H1 (cell line): ENCODE measurements around the gene C22orf39. TPM values are rescaled to one million over a fixed set of nuclear protein-coding genes. Genes with fewer than 3 reads are reported as not detected.

Experiments
- CTCF ChIA-PET: fragments of 300-600 bp; sonication (Branson Sonifier 250); formaldehyde crosslinking; loops from one replicate; lab custom pipeline; 2021; ENCODE audit not compliant: partially characterized antibody; lab: Charles Lee
- POLR2A ChIA-PET: fragments of 300-600 bp; sonication (Branson Sonifier 250); formaldehyde crosslinking; loops from one replicate; lab custom pipeline; 2021; ENCODE audit warnings: inconsistent platforms; ENCODE audit not compliant: partially characterized antibody; lab: Charles Lee
- DNase-seq, 2 experiments: peaks; one replicate each; pipeline versions ENCODE4 v3.0.0 to v3.0.0-alpha.2; 2010 to 2022; ENCODE audit warnings: low spot score in 2 of 2, low read depth in 1 of 2, mixed read lengths in 1 of 2
- FAIRE-seq: peaks from 2 replicates; lab custom pipeline; 2011; peaks lifted over from hg19 to GRCh38; lab: Jason Lieb, UNC
- H2AFZ ChIP-seq: 2 replicates; pipeline ENCODE4 v1.8.1; 2012; ENCODE audit warnings: low read length, inconsistent platforms
- H2AK5ac ChIP-seq: 2 replicates; pipeline ENCODE4 v1.6.1; 2013; ENCODE audit warnings: low read depth, low read length
- H2BK120ac ChIP-seq: replicated peaks from 2 replicates; pipeline ENCODE3; 2013; ENCODE audit warnings: low read depth, low read length, inconsistent platforms
- H2BK12ac ChIP-seq: 2 replicates; pipeline ENCODE4 v1.6.1; 2013; ENCODE audit warnings: low read depth, low read length
- H2BK15ac ChIP-seq: 2 replicates; pipeline ENCODE4 v1.6.1; 2013; ENCODE audit warnings: low read length
- H2BK20ac ChIP-seq: 2 replicates; pipeline ENCODE4 v1.6.1; 2013; ENCODE audit warnings: low read length
- H2BK5ac ChIP-seq: 2 replicates; pipeline ENCODE4 v1.6.1; 2013; ENCODE audit warnings: low read depth, low read length
- H3K14ac ChIP-seq: 2 replicates; pipeline ENCODE4 v1.6.1; 2013; ENCODE audit warnings: inconsistent platforms; ENCODE audit not compliant: insufficient read length
- H3K18ac ChIP-seq: 2 replicates; pipeline ENCODE4 v1.6.1; 2013; ENCODE audit warnings: low read length; ENCODE audit errors: extremely low read depth
- H3K23ac ChIP-seq: 2 replicates; pipeline ENCODE4 v1.6.1; 2013; ENCODE audit warnings: inconsistent platforms; ENCODE audit not compliant: insufficient read length
- H3K23me2 ChIP-seq: 2 replicates; pipeline ENCODE4 v1.6.1; 2013; ENCODE audit warnings: low read depth, low read length
- H3K27ac ChIP-seq: 2 replicates; pipeline ENCODE4 v1.6.1; 2011; ENCODE audit warnings: low read depth, low read length, inconsistent platforms
- H3K27me3 ChIP-seq, 4 experiments: replicated peaks in 1 of 4; 1 replicate in 1 of 4; 2 replicates in 3 of 4; pipeline versions ENCODE4 v1.6.1 to v1.8.1; 2011 to 2013; ENCODE audit warnings: low read length in 3 of 4, mild to moderate bottlenecking in 3 of 4, inconsistent platforms in 2 of 4, mixed read lengths in 2 of 4, moderate library complexity in 1 of 4; ENCODE audit not compliant: control insufficient read depth in 3 of 4, insufficient read depth in 3 of 4; ENCODE audit errors: extremely low read depth in 1 of 4
- H3K36me3 ChIP-seq, 4 experiments: 2 replicates each; pipeline versions ENCODE4 v1.6.1 to v1.8.1; 2011 to 2013; ENCODE audit warnings: mild to moderate bottlenecking in 4 of 4, low read length in 3 of 4, moderate library complexity in 2 of 4, control low read depth in 1 of 4, inconsistent platforms in 1 of 4; ENCODE audit not compliant: insufficient read depth in 4 of 4, control insufficient read depth in 2 of 4
- H3K4ac ChIP-seq: replicated peaks from 2 replicates; pipeline ENCODE3; 2013; ENCODE audit warnings: low read length, low read depth, mixed read lengths, inconsistent platforms; ENCODE audit not compliant: insufficient read length
- H3K4me1 ChIP-seq, 4 experiments: replicated peaks in 1 of 4; 1 replicate in 1 of 4; 2 replicates in 3 of 4; pipeline versions ENCODE4 v1.6.1 to v1.8.1; 2011 to 2013; ENCODE audit warnings: low read length in 3 of 4, inconsistent platforms in 2 of 4, mixed read lengths in 1 of 4; ENCODE audit not compliant: insufficient read depth in 4 of 4, control insufficient read depth in 3 of 4
- H3K4me2 ChIP-seq, 2 experiments: 2 replicates each; pipeline versions ENCODE4 v1.6.1 to v1.8.1; 2011 to 2013; ENCODE audit warnings: low read depth in 2 of 2, low read length in 2 of 2, control low read depth in 1 of 2, inconsistent platforms in 1 of 2, mild to moderate bottlenecking in 1 of 2; ENCODE audit not compliant: insufficient read depth in 1 of 2
- H3K4me3 ChIP-seq, 4 experiments: fragments of 200-600, 300-600 bp in 1 of 4; sonication (generic), shearing (Covaris generic), sonication (Bioruptor Twin) in 1 of 4; 2 replicates each; pipeline versions ENCODE4 v1.5.1 to v1.8.1; 2011 to 2016; ENCODE audit warnings: low read length in 4 of 4, low read depth in 3 of 4, control low read depth in 2 of 4, inconsistent platforms in 2 of 4, mild to moderate bottlenecking in 2 of 4, mixed read lengths in 1 of 4, moderate library complexity in 1 of 4; ENCODE audit not compliant: insufficient read depth in 2 of 4; ENCODE audit errors: extremely low read depth in 1 of 4
- H3K56ac ChIP-seq: replicated peaks from 2 replicates; pipeline ENCODE3; 2013; ENCODE audit warnings: low read depth, mild to moderate bottlenecking, mixed read lengths, low read length, inconsistent platforms; ENCODE audit not compliant: insufficient read length
- H3K79me1 ChIP-seq: 2 replicates; pipeline ENCODE4 v1.6.1; 2013; ENCODE audit warnings: low read depth, low read length, control low read depth
- H3K79me2 ChIP-seq, 2 experiments: 2 replicates each; pipeline versions ENCODE4 v1.6.1 to v1.8.1; 2012 to 2013; ENCODE audit warnings: low read length in 2 of 2, mild to moderate bottlenecking in 2 of 2, inconsistent platforms in 1 of 2; ENCODE audit not compliant: insufficient read depth in 2 of 2, control insufficient read depth in 1 of 2
- H3K9ac ChIP-seq, 4 experiments: replicated peaks in 1 of 4; 1 replicate in 1 of 4; 2 replicates in 3 of 4; pipeline versions ENCODE4 v1.6.1 to v1.8.1; 2011 to 2013; ENCODE audit warnings: low read depth in 3 of 4, low read length in 3 of 4, control low read depth in 2 of 4, mild to moderate bottlenecking in 2 of 4, moderate library complexity in 2 of 4, inconsistent platforms in 1 of 4; ENCODE audit errors: extremely low read depth in 1 of 4
- H3K9me3 ChIP-seq, 2 experiments: 2 replicates each; pipeline versions ENCODE4 v1.6.1 to v1.8.1; 2012 to 2013; ENCODE audit warnings: mild to moderate bottlenecking in 2 of 2, moderate library complexity in 2 of 2, control low read depth in 1 of 2, inconsistent platforms in 1 of 2, low read depth in 1 of 2, low read length in 1 of 2, mixed read lengths in 1 of 2; ENCODE audit not compliant: insufficient read depth in 2 of 2
- H4K20me1 ChIP-seq, 2 experiments: replicated peaks in 1 of 2; 2 replicates each; pipeline versions ENCODE3 to v1.8.1; 2011 to 2013; ENCODE audit warnings: inconsistent platforms in 2 of 2, low read length in 2 of 2, mild to moderate bottlenecking in 1 of 2; ENCODE audit not compliant: insufficient read depth in 2 of 2, control insufficient read depth in 1 of 2
- H4K5ac ChIP-seq: 2 replicates; pipeline ENCODE4 v1.6.1; 2013; ENCODE audit warnings: low read length, low read depth, mixed read lengths, inconsistent platforms; ENCODE audit not compliant: insufficient read length
- H4K8ac ChIP-seq: 2 replicates; pipeline ENCODE4 v1.8.0; 2013; ENCODE audit warnings: mild to moderate bottlenecking, moderate library complexity, low read length, inconsistent platforms; ENCODE audit not compliant: insufficient read depth; ENCODE audit errors: extremely low read depth
- H4K91ac ChIP-seq: replicated peaks from 2 replicates; pipeline ENCODE3; 2013; ENCODE audit warnings: low read length, mixed read lengths, inconsistent platforms; ENCODE audit not compliant: insufficient read length
- TCF12 ChIP-seq: IDR thresholded peaks from 2 replicates; pipeline ENCODE4 v1.6.1; 2011; ENCODE audit warnings: low read depth, mild to moderate bottlenecking, low read length
- WGBS, 2 experiments: shearing (Covaris generic) in 1 of 2; methylation state at CpG; one replicate each; pipeline versions ENCODE4 v1.1.6 to v1.1.7; 2013 to 2015; ENCODE audit warnings: low lambda C conversion rate in 2 of 2, mixed read lengths in 2 of 2, inconsistent platforms in 1 of 2, low coverage in 1 of 2, missing lambda C conversion rate in 1 of 2; ENCODE audit not compliant: insufficient replicate concordance in 2 of 2, insufficient coverage in 1 of 2, insufficient read length in 1 of 2; ENCODE audit errors: extremely low coverage in 1 of 2, missing lambda C conversion rate in 1 of 2; 5-methylcytosine and 5-hydroxymethylcytosine counted together
- polyA plus RNA-seq, 7 experiments: library from polyadenylated mRNA; depleted of rRNA in 3 of 7; stranded (reverse) in 5 of 7; unstranded in 2 of 7; fragments of >200 nt in 5 of 7; fragments of 200-250 nt in 2 of 7; gene quantifications; 1 replicate in 5 of 7; 2 replicates in 1 of 7; 4 replicates in 1 of 7; pipeline versions ENCODE4 v1.2.1 to v1.2.3, GENCODE V29; 2011 to 2013; ENCODE audit warnings: missing spikeins in 2 of 7, mixed read lengths in 2 of 7
- total RNA-seq: library from RNA; stranded (reverse); fragmentation: NEBNext Ultra II Directional; extraction: Animal tissue kit (Norgen Biotek cat#: 25700); gene quantifications from 2 replicates; pipeline ENCODE4 v1.2.1, GENCODE V29; 2021

C22orf39 gene
- total and polyA plus RNA-seq, 2 of the 8 experiments (the other 6 are each of a cell fraction or from before 2014, with no cell fraction given), result 22.7 to 27.7 TPM

DNA sequence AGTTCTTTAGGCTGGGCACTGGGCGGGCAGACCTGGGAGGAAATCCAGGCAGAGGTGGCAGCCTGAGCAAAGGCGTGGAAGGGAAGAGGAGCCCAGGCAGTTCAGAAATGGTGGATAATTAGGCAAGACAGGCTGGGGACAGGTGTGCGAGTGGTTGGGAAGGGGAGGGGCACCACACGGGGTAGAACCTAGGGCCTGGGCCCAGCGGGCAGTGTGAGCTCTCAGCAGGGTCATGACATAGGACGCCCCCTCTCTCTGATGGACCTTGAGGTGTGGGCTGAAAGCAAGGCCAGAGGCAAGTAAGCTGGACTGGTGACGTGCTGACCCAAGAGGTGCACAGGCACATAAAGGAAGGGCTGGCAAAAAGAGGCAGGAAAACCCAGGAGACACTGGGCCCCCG is 24.7 kb upstream of the C22orf39 start:
- H2BK5ac ChIP-seq, result no peak overlapping the region
- H3K9me3 ChIP-seq, result no peaks in the 10 kb centered on the region
- H3K23ac ChIP-seq, result no peak overlapping the region
- H2BK120ac ChIP-seq, result no peak overlapping the region
- no peaks in the 10 kb centered on the region for H3K27me3 ChIP-seq
- H4K20me1 ChIP-seq, result peaks cover 4 to 28% of the 10 kb centered on the region in 2 experiments
- no peak overlapping the region for H2AFZ ChIP-seq
- H3K56ac ChIP-seq, result no peak overlapping the region
- no peak overlapping the region for H2BK12ac ChIP-seq
- no peak overlapping the region for H3K4me2 ChIP-seq
- H3K79me2 ChIP-seq, result peaks cover 0 to 22% of the 10 kb centered on the region in 2 experiments; a peak in 2 of 4 replicates
- 89% methylated on average over 7 of the region's 8 CpGs; no CpG with 5 or more reads in 1 of the 2 experiments for WGBS, 2 experiments
- H3K27ac ChIP-seq, result no peak overlapping the region
- CTCF ChIA-PET, result interaction anchor here (1.3 to 3.4 kb wide), 4 partner anchors 8 to 160 kb away, joined by 3 to 34 read pairs (median 14); no protein-coding TSS in a partner anchor
- no peak overlapping the region for H4K5ac ChIP-seq
- H4K8ac ChIP-seq, result no peak overlapping the region
- no peak overlapping the region for H2BK20ac ChIP-seq
- no peak overlapping the region for H3K4ac ChIP-seq
- no peak overlapping the region for H3K9ac ChIP-seq
- H3K4me3 ChIP-seq, result no peak overlapping the region
- H3K79me1 ChIP-seq, result peaks cover 7% of the 10 kb centered on the region
- POLR2A ChIA-PET, result no interaction called here
- no peaks in the 10 kb centered on the region for H3K23me2 ChIP-seq
- no peak overlapping the region for H3K14ac ChIP-seq
- DNase-seq, result no peak
- no peaks in the 10 kb centered on the region for H3K4me1 ChIP-seq
- no peak overlapping the region for H4K91ac ChIP-seq
- no peak for TF ChIP-seq TCF12
- FAIRE-seq, result no peak
- no peak overlapping the region for H3K18ac ChIP-seq
- H2BK15ac ChIP-seq, result no peak overlapping the region
- H3K36me3 ChIP-seq, result peaks cover 27 to 46% (median 36%) of the 10 kb centered on the region in 4 experiments; a peak in 7 of 8 replicates
- H2AK5ac ChIP-seq, result no peak overlapping the region
